ENCODE results near the gene ARAP1. TPM values are rescaled to one million over a fixed set of nuclear protein-coding genes. Genes with fewer than 3 reads are reported as not detected.

The ARAP1 gene
- 24.1 to 30.8 TPM (median 26.3 TPM) in 5 replicates for total RNA-seq (2022; extraction: Qiagen RNA extraction; ENCODE audit: low read depth)

DNA sequence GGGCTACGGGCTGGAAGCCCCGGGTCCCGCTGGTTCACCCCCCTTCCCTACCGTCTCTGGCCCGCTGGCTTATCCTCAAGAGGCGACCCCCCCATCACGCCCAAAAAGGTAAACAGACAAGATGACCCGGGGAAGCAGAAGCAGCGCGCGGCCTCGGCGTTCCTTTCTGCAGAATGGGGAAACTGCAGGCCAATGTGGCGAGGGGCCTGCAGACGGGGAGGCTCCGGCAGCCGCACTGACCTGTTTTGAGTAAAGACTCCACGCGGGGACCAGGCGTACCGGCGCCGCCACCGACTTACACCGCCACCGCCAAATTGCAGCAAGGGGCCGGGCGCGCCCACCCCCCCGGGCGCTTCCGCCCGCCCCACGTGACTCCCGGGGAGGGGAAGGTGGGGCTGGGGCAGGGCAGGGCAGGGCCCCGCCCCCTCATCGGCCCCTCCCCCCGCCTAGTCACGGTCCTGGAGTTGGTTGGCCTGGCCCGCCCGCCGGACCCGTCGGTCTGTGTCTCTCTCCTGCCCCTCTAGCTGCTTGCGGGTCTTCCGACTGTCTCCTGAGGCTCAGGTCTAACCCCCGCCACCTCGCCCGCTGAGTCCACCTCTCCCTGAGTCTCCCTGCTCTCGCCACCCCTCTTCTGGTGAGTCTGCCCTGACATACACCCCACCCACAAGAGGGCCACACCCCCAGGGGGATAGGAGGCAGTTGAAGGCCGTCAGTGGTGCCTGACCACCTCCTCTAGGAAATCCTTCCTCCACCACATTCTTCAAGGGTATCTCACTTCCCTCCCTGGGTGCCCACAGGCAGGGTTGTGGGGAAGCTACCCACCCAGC is at the start of gene ARAP1:
Gene ARAP1 (minus strand): TSS at position 321 of the 827 bp plus-strand sequence. CDS start 25,280 bp downstream, outside the sequence.

GRCh38 chr11:72793425-72794367 is 41.5 kb upstream of the ARAP1 start, which contains the start of gene STARD10:
TSS of gene STARD10 (minus strand) at chr11:72794047. CDS start at chr11:72781181, 12,866 bp downstream.

GRCh38 chr11:72673943-72674828 is 78.0 kb downstream of the ARAP1 start, which contains the start of gene PDE2A:
TSS of gene PDE2A (minus strand) at chr11:72674422. CDS start at chr11:72674207, 215 bp downstream.

Other genes starting within 250 kb of the ARAP1 start
- 1.2 to 2.3 TPM (median 1.9 TPM) in 5 replicates for gene PDE2A, start 78.0 kb downstream of the ARAP1 start, total RNA-seq (2022; extraction: Qiagen RNA extraction; ENCODE audit: low read depth)
- 12.2 to 19.9 TPM (median 17.5 TPM) in 5 replicates for gene STARD10, start 41.6 kb upstream of the ARAP1 start, total RNA-seq (2022; extraction: Qiagen RNA extraction; ENCODE audit: low read depth)
- 2.4 to 4.4 TPM (median 3.4 TPM) in 5 replicates for gene ATG16L2, start 62.0 kb upstream of the ARAP1 start, total RNA-seq (2022; extraction: Qiagen RNA extraction; ENCODE audit: low read depth)